H1 (cell line): ENCODE measurements around the gene ISY1. TPM values are rescaled to one million over a fixed set of nuclear protein-coding genes. Genes with fewer than 3 reads are reported as not detected.

ENCODE experiments used
- CTCF ChIA-PET: fragments of 300-600 bp; sonication (Branson Sonifier 250); formaldehyde crosslinking; loops from one replicate; lab custom pipeline; 2021; ENCODE audit not compliant: partially characterized antibody; lab: Charles Lee
- POLR2A ChIA-PET: fragments of 300-600 bp; sonication (Branson Sonifier 250); formaldehyde crosslinking; loops from one replicate; lab custom pipeline; 2021; ENCODE audit warnings: inconsistent platforms; ENCODE audit not compliant: partially characterized antibody; lab: Charles Lee
- DNase-seq, 2 experiments: peaks; one replicate each; pipeline versions ENCODE4 v3.0.0 to v3.0.0-alpha.2; 2010 to 2022; ENCODE audit warnings: low spot score in 2 of 2, low read depth in 1 of 2, mixed read lengths in 1 of 2
- FAIRE-seq: peaks from 2 replicates; lab custom pipeline; 2011; peaks lifted over from hg19 to GRCh38; lab: Jason Lieb, UNC
- H2AFZ ChIP-seq: 2 replicates; pipeline ENCODE4 v1.8.1; 2012; ENCODE audit warnings: low read length, inconsistent platforms
- H2AK5ac ChIP-seq: 2 replicates; pipeline ENCODE4 v1.6.1; 2013; ENCODE audit warnings: low read depth, low read length
- H2BK120ac ChIP-seq: replicated peaks from 2 replicates; pipeline ENCODE3; 2013; ENCODE audit warnings: low read depth, low read length, inconsistent platforms
- H2BK12ac ChIP-seq: 2 replicates; pipeline ENCODE4 v1.6.1; 2013; ENCODE audit warnings: low read depth, low read length
- H2BK15ac ChIP-seq: 2 replicates; pipeline ENCODE4 v1.6.1; 2013; ENCODE audit warnings: low read length
- H2BK20ac ChIP-seq: 2 replicates; pipeline ENCODE4 v1.6.1; 2013; ENCODE audit warnings: low read length
- H2BK5ac ChIP-seq: 2 replicates; pipeline ENCODE4 v1.6.1; 2013; ENCODE audit warnings: low read depth, low read length
- H3K14ac ChIP-seq: 2 replicates; pipeline ENCODE4 v1.6.1; 2013; ENCODE audit warnings: inconsistent platforms; ENCODE audit not compliant: insufficient read length
- H3K18ac ChIP-seq: 2 replicates; pipeline ENCODE4 v1.6.1; 2013; ENCODE audit warnings: low read length; ENCODE audit errors: extremely low read depth
- H3K23ac ChIP-seq: 2 replicates; pipeline ENCODE4 v1.6.1; 2013; ENCODE audit warnings: inconsistent platforms; ENCODE audit not compliant: insufficient read length
- H3K23me2 ChIP-seq: 2 replicates; pipeline ENCODE4 v1.6.1; 2013; ENCODE audit warnings: low read depth, low read length
- H3K27ac ChIP-seq: 2 replicates; pipeline ENCODE4 v1.6.1; 2011; ENCODE audit warnings: low read depth, low read length, inconsistent platforms
- H3K27me3 ChIP-seq, 4 experiments: replicated peaks in 1 of 4; 1 replicate in 1 of 4; 2 replicates in 3 of 4; pipeline versions ENCODE4 v1.6.1 to v1.8.1; 2011 to 2013; ENCODE audit warnings: low read length in 3 of 4, mild to moderate bottlenecking in 3 of 4, inconsistent platforms in 2 of 4, mixed read lengths in 2 of 4, moderate library complexity in 1 of 4; ENCODE audit not compliant: control insufficient read depth in 3 of 4, insufficient read depth in 3 of 4; ENCODE audit errors: extremely low read depth in 1 of 4
- H3K36me3 ChIP-seq, 4 experiments: 2 replicates each; pipeline versions ENCODE4 v1.6.1 to v1.8.1; 2011 to 2013; ENCODE audit warnings: mild to moderate bottlenecking in 4 of 4, low read length in 3 of 4, moderate library complexity in 2 of 4, control low read depth in 1 of 4, inconsistent platforms in 1 of 4; ENCODE audit not compliant: insufficient read depth in 4 of 4, control insufficient read depth in 2 of 4
- H3K4ac ChIP-seq: replicated peaks from 2 replicates; pipeline ENCODE3; 2013; ENCODE audit warnings: low read length, low read depth, mixed read lengths, inconsistent platforms; ENCODE audit not compliant: insufficient read length
- H3K4me1 ChIP-seq, 4 experiments: replicated peaks in 1 of 4; 1 replicate in 1 of 4; 2 replicates in 3 of 4; pipeline versions ENCODE4 v1.6.1 to v1.8.1; 2011 to 2013; ENCODE audit warnings: low read length in 3 of 4, inconsistent platforms in 2 of 4, mixed read lengths in 1 of 4; ENCODE audit not compliant: insufficient read depth in 4 of 4, control insufficient read depth in 3 of 4
- H3K4me2 ChIP-seq, 2 experiments: 2 replicates each; pipeline versions ENCODE4 v1.6.1 to v1.8.1; 2011 to 2013; ENCODE audit warnings: low read depth in 2 of 2, low read length in 2 of 2, control low read depth in 1 of 2, inconsistent platforms in 1 of 2, mild to moderate bottlenecking in 1 of 2; ENCODE audit not compliant: insufficient read depth in 1 of 2
- H3K4me3 ChIP-seq, 4 experiments: fragments of 200-600, 300-600 bp in 1 of 4; sonication (generic), shearing (Covaris generic), sonication (Bioruptor Twin) in 1 of 4; 2 replicates each; pipeline versions ENCODE4 v1.5.1 to v1.8.1; 2011 to 2016; ENCODE audit warnings: low read length in 4 of 4, low read depth in 3 of 4, control low read depth in 2 of 4, inconsistent platforms in 2 of 4, mild to moderate bottlenecking in 2 of 4, mixed read lengths in 1 of 4, moderate library complexity in 1 of 4; ENCODE audit not compliant: insufficient read depth in 2 of 4; ENCODE audit errors: extremely low read depth in 1 of 4
- H3K56ac ChIP-seq: replicated peaks from 2 replicates; pipeline ENCODE3; 2013; ENCODE audit warnings: low read depth, mild to moderate bottlenecking, mixed read lengths, low read length, inconsistent platforms; ENCODE audit not compliant: insufficient read length
- H3K79me1 ChIP-seq: 2 replicates; pipeline ENCODE4 v1.6.1; 2013; ENCODE audit warnings: low read depth, low read length, control low read depth
- H3K79me2 ChIP-seq, 2 experiments: 2 replicates each; pipeline versions ENCODE4 v1.6.1 to v1.8.1; 2012 to 2013; ENCODE audit warnings: low read length in 2 of 2, mild to moderate bottlenecking in 2 of 2, inconsistent platforms in 1 of 2; ENCODE audit not compliant: insufficient read depth in 2 of 2, control insufficient read depth in 1 of 2
- H3K9ac ChIP-seq, 4 experiments: replicated peaks in 1 of 4; 1 replicate in 1 of 4; 2 replicates in 3 of 4; pipeline versions ENCODE4 v1.6.1 to v1.8.1; 2011 to 2013; ENCODE audit warnings: low read depth in 3 of 4, low read length in 3 of 4, control low read depth in 2 of 4, mild to moderate bottlenecking in 2 of 4, moderate library complexity in 2 of 4, inconsistent platforms in 1 of 4; ENCODE audit errors: extremely low read depth in 1 of 4
- H3K9me3 ChIP-seq, 2 experiments: 2 replicates each; pipeline versions ENCODE4 v1.6.1 to v1.8.1; 2012 to 2013; ENCODE audit warnings: mild to moderate bottlenecking in 2 of 2, moderate library complexity in 2 of 2, control low read depth in 1 of 2, inconsistent platforms in 1 of 2, low read depth in 1 of 2, low read length in 1 of 2, mixed read lengths in 1 of 2; ENCODE audit not compliant: insufficient read depth in 2 of 2
- H4K20me1 ChIP-seq, 2 experiments: replicated peaks in 1 of 2; 2 replicates each; pipeline versions ENCODE3 to v1.8.1; 2011 to 2013; ENCODE audit warnings: inconsistent platforms in 2 of 2, low read length in 2 of 2, mild to moderate bottlenecking in 1 of 2; ENCODE audit not compliant: insufficient read depth in 2 of 2, control insufficient read depth in 1 of 2
- H4K5ac ChIP-seq: 2 replicates; pipeline ENCODE4 v1.6.1; 2013; ENCODE audit warnings: low read length, low read depth, mixed read lengths, inconsistent platforms; ENCODE audit not compliant: insufficient read length
- H4K8ac ChIP-seq: 2 replicates; pipeline ENCODE4 v1.8.0; 2013; ENCODE audit warnings: mild to moderate bottlenecking, moderate library complexity, low read length, inconsistent platforms; ENCODE audit not compliant: insufficient read depth; ENCODE audit errors: extremely low read depth
- H4K91ac ChIP-seq: replicated peaks from 2 replicates; pipeline ENCODE3; 2013; ENCODE audit warnings: low read length, mixed read lengths, inconsistent platforms; ENCODE audit not compliant: insufficient read length
- CEBPB ChIP-seq: IDR thresholded peaks from 2 replicates; pipeline ENCODE4 v1.6.1; 2012; ENCODE audit warnings: low read depth, low read length
- CHD2 ChIP-seq: IDR thresholded peaks from 2 replicates; pipeline ENCODE4 v1.6.1; 2012; ENCODE audit warnings: low read length, improper control_type of control experiment
- EP300 ChIP-seq, 2 experiments: IDR thresholded peaks; 1 replicate in 1 of 2; 2 replicates in 1 of 2; pipeline ENCODE4 v1.6.1; 2011 to 2012; ENCODE audit warnings: low read depth in 2 of 2, low read length in 2 of 2, mild to moderate bottlenecking in 2 of 2, borderline replicate concordance in 1 of 2, inconsistent platforms in 1 of 2, moderate library complexity in 1 of 2
- EZH2 ChIP-seq: fragments of 200-600 bp; sonication (generic); IDR thresholded peaks from 2 replicates; pipeline ENCODE4 v1.7.1; 2012; ENCODE audit warnings: low read depth, mild to moderate bottlenecking, moderate library complexity, low read length, inconsistent platforms; ENCODE audit not compliant: severe bottlenecking
- GTF2F1 ChIP-seq: IDR thresholded peaks from 2 replicates; pipeline ENCODE4 v1.6.1; 2012; ENCODE audit warnings: low read depth, low read length, improper control_type of control experiment, borderline replicate concordance
- MAX ChIP-seq: IDR thresholded peaks from 2 replicates; pipeline ENCODE4 v1.6.1; 2012; ENCODE audit warnings: inconsistent platforms
- NRF1 ChIP-seq: IDR thresholded peaks from 2 replicates; pipeline ENCODE4 v1.6.1; 2011; ENCODE audit warnings: mild to moderate bottlenecking, low read depth, low read length, improper control_type of control experiment
- POLR2AphosphoS5 ChIP-seq: IDR thresholded peaks from 2 replicates; pipeline ENCODE4 v1.6.1; 2011; ENCODE audit warnings: low read depth, low read length
- TBP ChIP-seq: IDR thresholded peaks from 2 replicates; pipeline ENCODE4 v1.6.1; 2011; ENCODE audit warnings: low read depth, low read length, improper control_type of control experiment
- WGBS, 2 experiments: shearing (Covaris generic) in 1 of 2; methylation state at CpG; one replicate each; pipeline versions ENCODE4 v1.1.6 to v1.1.7; 2013 to 2015; ENCODE audit warnings: low lambda C conversion rate in 2 of 2, mixed read lengths in 2 of 2, inconsistent platforms in 1 of 2, low coverage in 1 of 2, missing lambda C conversion rate in 1 of 2; ENCODE audit not compliant: insufficient replicate concordance in 2 of 2, insufficient coverage in 1 of 2, insufficient read length in 1 of 2; ENCODE audit errors: extremely low coverage in 1 of 2, missing lambda C conversion rate in 1 of 2; 5-methylcytosine and 5-hydroxymethylcytosine counted together
- polyA plus RNA-seq, 7 experiments: library from polyadenylated mRNA; depleted of rRNA in 3 of 7; stranded (reverse) in 5 of 7; unstranded in 2 of 7; fragments of >200 nt in 5 of 7; fragments of 200-250 nt in 2 of 7; gene quantifications; 1 replicate in 5 of 7; 2 replicates in 1 of 7; 4 replicates in 1 of 7; pipeline versions ENCODE4 v1.2.1 to v1.2.3, GENCODE V29; 2011 to 2013; ENCODE audit warnings: missing spikeins in 2 of 7, mixed read lengths in 2 of 7
- total RNA-seq: library from RNA; stranded (reverse); fragmentation: NEBNext Ultra II Directional; extraction: Animal tissue kit (Norgen Biotek cat#: 25700); gene quantifications from 2 replicates; pipeline ENCODE4 v1.2.1, GENCODE V29; 2021

ISY1 gene
- total and polyA plus RNA-seq, 2 of the 8 experiments (the other 6 are each of a cell fraction or from before 2014, with no cell fraction given) = 16.6 to 38.7 TPM

GRCh38 chr3:129131465-129132088 is 29.3 kb downstream of the ISY1 start:
- POLR2A ChIA-PET = interaction anchor here (0.6 to 2.0 kb wide), 3 partner anchors 12 to 115 kb away, joined by 3 to 6 read pairs (median 3); no protein-coding TSS in a partner anchor

More at GRCh38 chr3:129131465-129132088, 29.3 kb downstream of the ISY1 start:
- no peaks in the 10 kb centered on the region for H3K23me2 ChIP-seq
- CTCF ChIA-PET = interaction anchor here (0.6 to 4.2 kb wide), 8 partner anchors 9 to 594 kb away, joined by 3 to 17 read pairs (median 3); partner anchors contain the start of gene RAB43
- no peaks in the 10 kb centered on the region for H3K79me1 ChIP-seq
- no peaks in the 10 kb centered on the region for H3K9me3 ChIP-seq
- no peak overlapping the region for H2BK12ac ChIP-seq
- peaks cover 7 to 34% (median 29%) of the 10 kb centered on the region in 4 experiments; a peak in 7 of 8 replicates for H3K36me3 ChIP-seq
- H3K23ac ChIP-seq = no peak overlapping the region
- H4K91ac ChIP-seq = no peak overlapping the region
- no peak overlapping the region for H3K9ac ChIP-seq
- H4K5ac ChIP-seq = no peak overlapping the region
- TF ChIP-seq CHD2 (no peak), MAX (no peak), POLR2AphosphoS5 (no peak), TBP (no peak), GTF2F1 (no peak), EZH2 (no peak), CEBPB (no peak), NRF1 (no peak), EP300 (IDR thresholded peaks at IDR 0.05; ENCODE audit: borderline replicate concordance in 1 of 2, low read depth in 2 of 2, low read length in 2 of 2) (no peak)
- H2BK15ac ChIP-seq = no peak overlapping the region
- no peak overlapping the region for H3K27ac ChIP-seq
- no peak overlapping the region for H2BK20ac ChIP-seq
- no peak overlapping the region for H3K56ac ChIP-seq
- no peak overlapping the region for H4K8ac ChIP-seq
- no peak overlapping the region for H2BK120ac ChIP-seq
- no peak overlapping the region for H3K18ac ChIP-seq
- H3K27me3 ChIP-seq = no peaks in the 10 kb centered on the region
- DNase-seq = no peak
- no peaks in the 10 kb centered on the region for H3K79me2 ChIP-seq
- no peak overlapping the region for H3K4ac ChIP-seq
- WGBS, 2 experiments = 93% methylated on average over 2 of the region's 2 CpGs; no CpG with 5 or more reads in 1 of the 2 experiments
- no peak for FAIRE-seq
- H2AFZ ChIP-seq = no peak overlapping the region
- H2BK5ac ChIP-seq = no peak overlapping the region
- H3K4me2 ChIP-seq = no peak overlapping the region
- H3K14ac ChIP-seq = no peak overlapping the region
- H3K4me1 ChIP-seq = no peaks in the 10 kb centered on the region
- no peak overlapping the region for H2AK5ac ChIP-seq
- H3K4me3 ChIP-seq = no peak overlapping the region
- H4K20me1 ChIP-seq = peaks cover 0 to 6% of the 10 kb centered on the region in 2 experiments
